Measurements from ENCODE around the gene METTL5.

Gene METTL5

GRCh38 chr2:169778446-169778845 lies 46.3 kb downstream of the METTL5 start:
- no peak for DNase-seq

- no peak for DNase-seq
Measured at GRCh38 chr2:169776252-169776761, 48.4 kb downstream of the METTL5 start.

- DNase-seq: no peak
Measured at GRCh38 chr2:169775765-169776164, 48.9 kb downstream of the METTL5 start.

GRCh38 chr2:169775354-169775753 lies 49.4 kb downstream of the METTL5 start:
- no peak for DNase-seq

- DNase-seq: no peak
Measured at GRCh38 chr2:169772651-169773050, 52.1 kb downstream of the METTL5 start.

- DNase-seq: no peak
Measured at GRCh38 chr2:169771612-169772011, 53.1 kb downstream of the METTL5 start.

GRCh38 chr2:169771021-169771420 lies 53.7 kb downstream of the METTL5 start:
- DNase-seq: no peak

GRCh38 chr2:169768262-169768995 lies 56.3 kb downstream of the METTL5 start:
- DNase-seq: no peak

GRCh38 chr2:169767243-169767888 lies 57.3 kb downstream of the METTL5 start:
- peak; percentile 11 for DNase-seq

GRCh38 chr2:169765523-169765922 lies 59.2 kb downstream of the METTL5 start:
- DNase-seq: no peak

- DNase-seq: no peak
Measured at GRCh38 chr2:169761970-169762292, 62.8 kb downstream of the METTL5 start.

Measured in NCI-H748 treated with DMSO at 0.1 percent for 48 hours (cell line).